GM23338 (cell line): Measurements from ENCODE around the gene HOXB6. TPM values are rescaled to one million over a fixed set of nuclear protein-coding genes. Genes with fewer than 3 reads are reported as not detected.

Experiments
- ATAC-seq: fragments of 200-7000 bp; cut with Tn5 transposase; 3 replicates; pipeline ENCODE4 v1.9.1; 2020
- DNase-seq: peaks from one replicate; pipeline ENCODE4 v3.0.0-alpha.2; 2015; ENCODE audit warnings: low spot score
- H2AFZ ChIP-seq: fragments of 200-600 bp; sonication (generic); 2 replicates; pipeline ENCODE4 v1.8.0; 2016; ENCODE audit warnings: antibody characterized with exemption, mild to moderate bottlenecking, moderate library complexity
- H3F3A ChIP-seq: fragments of 200-600 bp; sonication (generic); replicated peaks from 2 replicates; pipeline ENCODE4 v1.8.0; 2017; ENCODE audit warnings: antibody characterized with exemption, mixed run types, low read depth
- H3K27ac ChIP-seq: fragments of 200-600 bp; sonication (generic); 2 replicates; pipeline ENCODE4 v1.6.1; 2016; ENCODE audit warnings: low read depth
- H3K27me3 ChIP-seq: fragments of 200-600 bp; sonication (generic); 2 replicates; pipeline ENCODE4 v1.8.0; 2016; ENCODE audit warnings: mild to moderate bottlenecking, mixed run types, moderate library complexity; ENCODE audit not compliant: insufficient read depth
- H3K36me3 ChIP-seq: fragments of 200-600 bp; sonication (generic); 2 replicates; pipeline ENCODE4 v1.8.0; 2016; ENCODE audit warnings: mild to moderate bottlenecking; ENCODE audit not compliant: insufficient read depth
- H3K4me1 ChIP-seq: fragments of 200-600 bp; sonication (generic); 2 replicates; pipeline ENCODE4 v1.8.0; 2016; ENCODE audit warnings: mild to moderate bottlenecking, moderate library complexity; ENCODE audit not compliant: insufficient read depth
- H3K4me2 ChIP-seq: fragments of 200-600 bp; sonication (generic); 2 replicates; pipeline ENCODE4 v1.7.1; 2017; ENCODE audit warnings: mixed run types
- H3K4me3 ChIP-seq: fragments of 200-600 bp; sonication (generic); 2 replicates; pipeline ENCODE4 v1.6.1; 2016; ENCODE audit warnings: mixed run types
- H3K79me2 ChIP-seq: fragments of 200-600 bp; sonication (generic); replicated peaks from 2 replicates; pipeline ENCODE4 v1.8.0; 2017; ENCODE audit warnings: mild to moderate bottlenecking; ENCODE audit not compliant: insufficient read depth
- H3K9me2 ChIP-seq: fragments of 200-600 bp; sonication (generic); 2 replicates; pipeline ENCODE4 v1.8.0; 2017; ENCODE audit not compliant: insufficient read depth
- H4K20me1 ChIP-seq: fragments of 200-600 bp; sonication (generic); replicated peaks from 2 replicates; pipeline ENCODE4 v1.8.0; 2017; ENCODE audit warnings: mild to moderate bottlenecking; ENCODE audit not compliant: insufficient read depth
- H3K27ac Mint-ChIP-seq: 2 replicates; pipeline ENCODE4 v1.8.0; 2020; ENCODE audit warnings: inconsistent platforms, mild to moderate bottlenecking, moderate library complexity, mixed read lengths
- H3K27me3 Mint-ChIP-seq: 3 replicates; pipeline ENCODE4 v1.8.0; 2022; ENCODE audit warnings: low read depth, mild to moderate bottlenecking, moderate library complexity, mixed read lengths, inconsistent platforms; ENCODE audit not compliant: insufficient read depth, poor library complexity
- H3K36me3 Mint-ChIP-seq: 3 replicates; pipeline ENCODE4 v1.8.0; 2021; ENCODE audit warnings: low read depth, mild to moderate bottlenecking, inconsistent platforms, moderate library complexity, mixed read lengths
- H3K4me1 Mint-ChIP-seq: 3 replicates; pipeline ENCODE4 v1.8.0; 2020; ENCODE audit warnings: mild to moderate bottlenecking, inconsistent platforms, mixed read lengths
- H3K4me3 Mint-ChIP-seq: 3 replicates; pipeline ENCODE4 v1.8.0; 2021; ENCODE audit warnings: moderate library complexity, mild to moderate bottlenecking, inconsistent platforms, mixed read lengths
- H3K9me3 Mint-ChIP-seq: 3 replicates; pipeline ENCODE4 v1.8.0; 2020; ENCODE audit warnings: moderate library complexity, mild to moderate bottlenecking, inconsistent platforms, mixed read lengths
- CREB1 ChIP-seq: fragments of 250-450 bp; sonication (Bioruptor Pico); IDR thresholded peaks from 2 replicates; pipeline ENCODE4 v1.5.0; 2020; ENCODE audit warnings: low read depth, mild to moderate bottlenecking, moderate library complexity
- EZH2 ChIP-seq: fragments of 200-600 bp; sonication (generic); IDR thresholded peaks from one replicate; pipeline ENCODE4 v1.8.0; 2017; ENCODE audit warnings: antibody characterized with exemption, mild to moderate bottlenecking, low read depth; ENCODE audit not compliant: unreplicated experiment
- JUNB ChIP-seq: IDR thresholded peaks from one replicate; pipeline ENCODE4 v1.6.1; 2016; ENCODE audit warnings: antibody characterized with exemption; ENCODE audit not compliant: unreplicated experiment
- NANOG ChIP-seq: IDR thresholded peaks from 2 replicates; pipeline ENCODE4 v1.6.1; 2016; ENCODE audit warnings: antibody characterized with exemption, borderline replicate concordance
- POLR2AphosphoS5 ChIP-seq: IDR thresholded peaks from 2 replicates; pipeline ENCODE4 v1.6.1; 2016; ENCODE audit warnings: antibody characterized with exemption, low read depth
- ZNF331 ChIP-seq: fragments of 250-450 bp; sonication (Bioruptor Pico); IDR thresholded peaks from 2 replicates; pipeline ENCODE4 v1.5.0; 2020; ENCODE audit warnings: low read depth, mild to moderate bottlenecking, moderate library complexity
- polyA plus RNA-seq: library from polyadenylated mRNA; unstranded; fragments of >200 nt; fragmentation: Nextera tagmentation; extraction: Ambion mirVana; gene quantifications from 2 replicates; pipeline ENCODE4 v1.2.1, GENCODE V29; 2016
- total RNA-seq: library from RNA; depleted of rRNA; stranded (reverse); fragments of >200 nt; shearing (Covaris generic); gene quantifications from 2 replicates; pipeline ENCODE4 v1.2.3, GENCODE V29; 2014
- TF ChIP-seq, protein P1 (sequence below): fragments of 250-450 bp; sonication (Bioruptor Pico); IDR thresholded peaks from 2 replicates; pipeline ENCODE4 v1.5.0; 2020; ENCODE audit warnings: mild to moderate bottlenecking, moderate library complexity
- TF ChIP-seq, protein P2 (sequence below): IDR thresholded peaks from one replicate; pipeline ENCODE4 v1.6.1; 2018; ENCODE audit warnings: antibody characterized with exemption; ENCODE audit not compliant: unreplicated experiment

The HOXB6 gene
- total and polyA plus RNA-seq, 2 experiments from 2014 or later, result not detected

DNA sequence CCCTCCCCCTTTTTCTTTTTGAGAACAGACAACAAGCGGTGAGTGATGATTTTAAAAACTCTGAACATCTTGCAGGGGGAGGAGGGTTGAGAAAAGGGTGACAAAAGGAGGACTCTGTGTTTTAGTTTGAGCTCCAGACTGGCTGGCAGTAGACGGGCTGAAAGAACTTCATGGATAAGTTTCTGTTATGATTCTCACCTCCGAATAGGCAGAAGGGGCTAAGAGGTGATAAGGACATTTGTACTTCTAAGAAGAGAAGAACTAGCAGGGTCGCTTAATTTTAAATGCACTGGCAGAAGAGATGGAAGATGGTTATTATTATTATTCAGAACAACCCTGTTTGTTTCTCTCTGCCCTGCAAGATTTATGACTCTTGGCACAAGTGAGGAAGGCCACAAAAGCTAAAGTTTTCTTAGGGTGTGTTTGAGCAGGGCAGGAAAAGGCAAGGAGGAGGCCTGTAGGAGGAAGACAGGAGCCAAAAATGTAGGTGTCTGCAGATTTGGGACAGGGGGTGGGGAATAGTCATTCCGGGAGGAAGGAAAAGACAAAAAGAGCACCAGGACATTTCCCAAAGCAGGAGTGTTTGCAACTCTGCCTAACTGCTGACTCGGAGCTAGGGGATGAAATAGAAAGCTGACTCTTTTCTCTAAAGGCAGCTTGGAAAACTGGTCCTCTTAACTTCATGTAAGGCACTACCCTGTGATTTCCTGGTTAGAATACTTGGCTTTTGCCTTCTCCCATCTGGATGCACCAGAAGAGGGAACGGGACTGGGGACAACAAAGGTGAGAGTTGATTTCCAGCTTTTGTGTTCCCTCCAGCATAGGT is 48.0 kb downstream of the HOXB6 start:
- no peak overlapping the region; the same call in 2 of the 3 replicates for H3K4me3 Mint-ChIP-seq
- peaks cover 25% of the 10 kb centered on the region for H3K4me1 Mint-ChIP-seq
- Histone ChIP-seq H3K9me2 (no peaks in the 10 kb centered on the region), H3K4me2 (no peak overlapping the region), H3K36me3 (no peaks in the 10 kb centered on the region), H2AFZ (no peak overlapping the region), H3K79me2 (no peaks in the 10 kb centered on the region), H3K27me3 (peaks cover 100% of the 10 kb centered on the region), H3K4me1 (peaks cover 50% of the 10 kb centered on the region), H3F3A (peaks cover 52% of the 10 kb centered on the region), H4K20me1 (peaks cover 59% of the 10 kb centered on the region), H3K4me3 (no peak overlapping the region), H3K27ac (no peak overlapping the region)
- peaks cover 99% of the 10 kb centered on the region for H3K27me3 Mint-ChIP-seq
- DNase-seq (no peak), ATAC-seq (no peak)
- no peaks in the 10 kb centered on the region; the same call in 1 of the 3 replicates for H3K9me3 Mint-ChIP-seq
- TF ChIP-seq EZH2 (peak; percentile 62), NANOG (no peak), POLR2AphosphoS5 (no peak)
- TF ChIP-seq, protein P1, sequence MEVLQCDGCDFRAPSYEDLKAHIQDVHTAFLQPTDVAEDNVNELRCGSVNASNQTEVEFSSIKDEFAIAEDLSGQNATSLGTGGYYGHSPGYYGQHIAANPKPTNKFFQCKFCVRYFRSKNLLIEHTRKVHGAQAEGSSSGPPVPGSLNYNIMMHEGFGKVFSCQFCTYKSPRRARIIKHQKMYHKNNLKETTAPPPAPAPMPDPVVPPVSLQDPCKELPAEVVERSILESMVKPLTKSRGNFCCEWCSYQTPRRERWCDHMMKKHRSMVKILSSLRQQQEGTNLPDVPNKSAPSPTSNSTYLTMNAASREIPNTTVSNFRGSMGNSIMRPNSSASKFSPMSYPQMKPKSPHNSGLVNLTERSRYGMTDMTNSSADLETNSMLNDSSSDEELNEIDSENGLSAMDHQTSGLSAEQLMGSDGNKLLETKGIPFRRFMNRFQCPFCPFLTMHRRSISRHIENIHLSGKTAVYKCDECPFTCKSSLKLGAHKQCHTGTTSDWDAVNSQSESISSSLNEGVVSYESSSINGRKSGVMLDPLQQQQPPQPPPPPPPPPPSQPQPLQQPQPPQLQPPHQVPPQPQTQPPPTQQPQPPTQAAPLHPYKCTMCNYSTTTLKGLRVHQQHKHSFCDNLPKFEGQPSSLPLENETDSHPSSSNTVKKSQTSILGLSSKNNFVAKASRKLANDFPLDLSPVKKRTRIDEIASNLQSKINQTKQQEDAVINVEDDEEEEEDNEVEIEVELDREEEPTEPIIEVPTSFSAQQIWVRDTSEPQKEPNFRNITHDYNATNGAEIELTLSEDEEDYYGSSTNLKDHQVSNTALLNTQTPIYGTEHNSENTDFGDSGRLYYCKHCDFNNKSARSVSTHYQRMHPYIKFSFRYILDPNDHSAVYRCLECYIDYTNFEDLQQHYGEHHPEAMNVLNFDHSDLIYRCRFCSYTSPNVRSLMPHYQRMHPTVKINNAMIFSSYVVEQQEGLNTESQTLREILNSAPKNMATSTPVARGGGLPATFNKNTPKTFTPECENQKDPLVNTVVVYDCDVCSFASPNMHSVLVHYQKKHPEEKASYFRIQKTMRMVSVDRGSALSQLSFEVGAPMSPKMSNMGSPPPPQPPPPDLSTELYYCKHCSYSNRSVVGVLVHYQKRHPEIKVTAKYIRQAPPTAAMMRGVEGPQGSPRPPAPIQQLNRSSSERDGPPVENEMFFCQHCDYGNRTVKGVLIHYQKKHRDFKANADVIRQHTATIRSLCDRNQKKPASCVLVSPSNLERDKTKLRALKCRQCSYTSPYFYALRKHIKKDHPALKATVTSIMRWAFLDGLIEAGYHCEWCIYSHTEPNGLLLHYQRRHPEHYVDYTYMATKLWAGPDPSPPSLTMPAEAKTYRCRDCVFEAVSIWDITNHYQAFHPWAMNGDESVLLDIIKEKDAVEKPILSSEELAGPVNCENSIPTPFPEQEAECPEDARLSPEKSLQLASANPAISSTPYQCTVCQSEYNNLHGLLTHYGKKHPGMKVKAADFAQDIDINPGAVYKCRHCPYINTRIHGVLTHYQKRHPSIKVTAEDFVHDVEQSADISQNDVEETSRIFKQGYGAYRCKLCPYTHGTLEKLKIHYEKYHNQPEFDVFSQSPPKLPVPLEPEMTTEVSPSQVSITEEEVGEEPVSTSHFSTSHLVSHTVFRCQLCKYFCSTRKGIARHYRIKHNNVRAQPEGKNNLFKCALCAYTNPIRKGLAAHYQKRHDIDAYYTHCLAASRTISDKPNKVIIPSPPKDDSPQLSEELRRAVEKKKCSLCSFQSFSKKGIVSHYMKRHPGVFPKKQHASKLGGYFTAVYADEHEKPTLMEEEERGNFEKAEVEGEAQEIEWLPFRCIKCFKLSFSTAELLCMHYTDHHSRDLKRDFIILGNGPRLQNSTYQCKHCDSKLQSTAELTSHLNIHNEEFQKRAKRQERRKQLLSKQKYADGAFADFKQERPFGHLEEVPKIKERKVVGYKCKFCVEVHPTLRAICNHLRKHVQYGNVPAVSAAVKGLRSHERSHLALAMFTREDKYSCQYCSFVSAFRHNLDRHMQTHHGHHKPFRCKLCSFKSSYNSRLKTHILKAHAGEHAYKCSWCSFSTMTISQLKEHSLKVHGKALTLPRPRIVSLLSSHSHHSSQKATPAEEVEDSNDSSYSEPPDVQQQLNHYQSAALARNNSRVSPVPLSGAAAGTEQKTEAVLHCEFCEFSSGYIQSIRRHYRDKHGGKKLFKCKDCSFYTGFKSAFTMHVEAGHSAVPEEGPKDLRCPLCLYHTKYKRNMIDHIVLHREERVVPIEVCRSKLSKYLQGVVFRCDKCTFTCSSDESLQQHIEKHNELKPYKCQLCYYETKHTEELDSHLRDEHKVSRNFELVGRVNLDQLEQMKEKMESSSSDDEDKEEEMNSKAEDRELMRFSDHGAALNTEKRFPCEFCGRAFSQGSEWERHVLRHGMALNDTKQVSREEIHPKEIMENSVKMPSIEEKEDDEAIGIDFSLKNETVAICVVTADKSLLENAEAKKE (CRISPR knock-in tag), result no peak
- H3K27ac Mint-ChIP-seq, result no peak overlapping the region
- no peaks in the 10 kb centered on the region for H3K36me3 Mint-ChIP-seq

DNA sequence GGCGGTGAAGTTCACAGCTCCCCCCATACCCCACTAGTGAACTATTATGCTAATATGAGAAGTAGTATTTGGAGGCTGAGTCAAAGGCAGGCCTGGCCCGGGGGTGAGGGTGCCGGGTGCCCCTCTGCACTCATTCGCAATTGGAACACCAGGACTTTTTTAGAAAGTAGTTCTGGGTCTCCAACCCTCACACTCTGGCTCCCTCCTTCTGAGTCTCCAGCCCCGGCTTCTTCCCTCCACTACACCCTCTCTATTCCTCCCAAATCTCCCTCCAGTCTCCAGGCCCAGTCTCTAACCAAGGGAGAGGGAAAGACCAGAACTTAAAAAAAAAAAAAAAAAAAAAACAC is 48.6 kb downstream of the HOXB6 start:
- no peaks in the 10 kb centered on the region for H3K36me3 ChIP-seq
- no peak overlapping the region for H2AFZ ChIP-seq
- Mint-ChIP-seq H3K36me3 (no peaks in the 10 kb centered on the region), H3K4me1 (peaks cover 28% of the 10 kb centered on the region), H3K27me3 (peaks cover 99% of the 10 kb centered on the region), H3K4me3 (no peak overlapping the region), H3K27ac (no peak overlapping the region), H3K9me3 (no peaks in the 10 kb centered on the region; the same call in 1 of the 3 replicates)
- ATAC-seq (no peak), DNase-seq (no peak)
- H3F3A ChIP-seq, result peaks cover 47% of the 10 kb centered on the region
- H3K4me2 ChIP-seq, result no peak overlapping the region
- no peaks in the 10 kb centered on the region for H3K9me2 ChIP-seq
- no peak overlapping the region for H3K27ac ChIP-seq
- peaks cover 54% of the 10 kb centered on the region for H3K4me1 ChIP-seq
- peaks cover 100% of the 10 kb centered on the region for H3K27me3 ChIP-seq
- no peaks in the 10 kb centered on the region for H3K79me2 ChIP-seq
- H4K20me1 ChIP-seq, result peaks cover 54% of the 10 kb centered on the region
- no peak overlapping the region for H3K4me3 ChIP-seq
- no peak for TF ChIP-seq CREB1 (CRISPR knock-in tag)
- no peak for TF ChIP-seq ZNF331 (CRISPR knock-in tag)
- TF ChIP-seq, protein P2, sequence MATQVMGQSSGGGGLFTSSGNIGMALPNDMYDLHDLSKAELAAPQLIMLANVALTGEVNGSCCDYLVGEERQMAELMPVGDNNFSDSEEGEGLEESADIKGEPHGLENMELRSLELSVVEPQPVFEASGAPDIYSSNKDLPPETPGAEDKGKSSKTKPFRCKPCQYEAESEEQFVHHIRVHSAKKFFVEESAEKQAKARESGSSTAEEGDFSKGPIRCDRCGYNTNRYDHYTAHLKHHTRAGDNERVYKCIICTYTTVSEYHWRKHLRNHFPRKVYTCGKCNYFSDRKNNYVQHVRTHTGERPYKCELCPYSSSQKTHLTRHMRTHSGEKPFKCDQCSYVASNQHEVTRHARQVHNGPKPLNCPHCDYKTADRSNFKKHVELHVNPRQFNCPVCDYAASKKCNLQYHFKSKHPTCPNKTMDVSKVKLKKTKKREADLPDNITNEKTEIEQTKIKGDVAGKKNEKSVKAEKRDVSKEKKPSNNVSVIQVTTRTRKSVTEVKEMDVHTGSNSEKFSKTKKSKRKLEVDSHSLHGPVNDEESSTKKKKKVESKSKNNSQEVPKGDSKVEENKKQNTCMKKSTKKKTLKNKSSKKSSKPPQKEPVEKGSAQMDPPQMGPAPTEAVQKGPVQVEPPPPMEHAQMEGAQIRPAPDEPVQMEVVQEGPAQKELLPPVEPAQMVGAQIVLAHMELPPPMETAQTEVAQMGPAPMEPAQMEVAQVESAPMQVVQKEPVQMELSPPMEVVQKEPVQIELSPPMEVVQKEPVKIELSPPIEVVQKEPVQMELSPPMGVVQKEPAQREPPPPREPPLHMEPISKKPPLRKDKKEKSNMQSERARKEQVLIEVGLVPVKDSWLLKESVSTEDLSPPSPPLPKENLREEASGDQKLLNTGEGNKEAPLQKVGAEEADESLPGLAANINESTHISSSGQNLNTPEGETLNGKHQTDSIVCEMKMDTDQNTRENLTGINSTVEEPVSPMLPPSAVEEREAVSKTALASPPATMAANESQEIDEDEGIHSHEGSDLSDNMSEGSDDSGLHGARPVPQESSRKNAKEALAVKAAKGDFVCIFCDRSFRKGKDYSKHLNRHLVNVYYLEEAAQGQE, result no peak
- TF ChIP-seq JUNB, result no peak
- TF ChIP-seq POLR2AphosphoS5, result no peak
